Activated naive CD8-positive, alpha-beta T cell treated with anti-CD3 and anti-CD28 coated beads for 36 hours (primary cell): ENCODE results near the gene PMEPA1. TPM values are rescaled to one million over a fixed set of nuclear protein-coding genes. Genes with fewer than 3 reads are reported as not detected.
A peak's percentile ranks its signal among the peaks of the same experiment; 100 is the strongest.

ENCODE experiments used
- DNase-seq: peaks from one replicate; pipeline ENCODE4 v3.0.0; 2021
- H3K27ac Mint-ChIP-seq: one replicate; pipeline ENCODE4 v1.8.0; 2022; ENCODE audit warnings: mild to moderate bottlenecking, moderate library complexity, mixed read lengths
- H3K27me3 Mint-ChIP-seq: one replicate; pipeline ENCODE4 v1.8.0; 2022; ENCODE audit warnings: mild to moderate bottlenecking, mixed read lengths
- H3K36me3 Mint-ChIP-seq: one replicate; pipeline ENCODE4 v1.8.0; 2021; ENCODE audit warnings: mild to moderate bottlenecking, mixed read lengths
- H3K4me1 Mint-ChIP-seq: one replicate; pipeline ENCODE4 v1.8.0; 2021; ENCODE audit warnings: mixed read lengths
- H3K4me3 Mint-ChIP-seq: one replicate; pipeline ENCODE4 v1.8.0; 2022; ENCODE audit warnings: mild to moderate bottlenecking, moderate library complexity, mixed read lengths
- H3K9me3 Mint-ChIP-seq: one replicate; pipeline ENCODE4 v1.8.0; 2022; ENCODE audit warnings: mixed read lengths
- total RNA-seq, 2 experiments: library from RNA; stranded (reverse); gene quantifications; one replicate each; pipeline ENCODE4 v1.2.3, GENCODE V29; 2021

The PMEPA1 gene
- total RNA-seq, 2 experiments from 2014 or later, result 1.0 to 1.7 TPM

DNA sequence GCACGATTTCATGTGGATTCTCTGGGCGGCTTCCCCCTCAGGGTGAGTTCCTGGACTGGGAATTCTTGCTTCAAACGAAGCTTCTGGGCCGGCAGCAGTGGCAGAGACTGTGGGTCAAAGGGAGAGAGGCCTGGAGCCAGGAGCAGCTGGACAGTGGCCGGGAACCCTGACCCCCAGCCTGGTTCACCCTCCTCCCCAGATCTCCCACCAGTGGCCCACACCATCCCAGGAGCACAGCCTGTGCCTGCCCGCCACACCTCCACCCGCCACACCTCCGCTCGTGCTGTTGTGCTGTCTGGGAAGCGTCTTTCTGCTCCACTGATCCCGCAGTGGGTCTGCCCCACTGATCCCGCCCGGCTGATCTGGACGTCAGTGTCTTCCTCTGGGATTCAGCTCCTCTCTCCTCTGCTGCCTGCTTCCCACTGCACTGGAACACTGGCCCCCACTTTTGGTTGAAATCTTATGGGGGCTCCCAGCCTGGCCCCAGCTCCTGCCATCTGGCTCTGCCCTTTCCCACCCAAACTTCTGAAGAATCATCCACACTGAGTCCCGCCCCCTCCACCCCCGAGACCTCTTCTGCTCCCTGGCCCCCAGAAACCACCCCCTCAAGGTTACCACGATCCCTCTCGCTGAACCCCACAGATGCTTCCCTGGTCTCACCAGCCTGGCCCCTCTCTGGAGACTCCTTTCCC is 99.4 kb downstream of the PMEPA1 start:
- H3K36me3 Mint-ChIP-seq, result peaks cover 2% of the 10 kb centered on the region
- H3K27ac Mint-ChIP-seq, result no peak overlapping the region
- no peak overlapping the region for H3K4me3 Mint-ChIP-seq
- DNase-seq, result no peak
- no peaks in the 10 kb centered on the region for H3K27me3 Mint-ChIP-seq
- no peaks in the 10 kb centered on the region for H3K9me3 Mint-ChIP-seq
- H3K4me1 Mint-ChIP-seq, result peaks cover 5% of the 10 kb centered on the region

DNA sequence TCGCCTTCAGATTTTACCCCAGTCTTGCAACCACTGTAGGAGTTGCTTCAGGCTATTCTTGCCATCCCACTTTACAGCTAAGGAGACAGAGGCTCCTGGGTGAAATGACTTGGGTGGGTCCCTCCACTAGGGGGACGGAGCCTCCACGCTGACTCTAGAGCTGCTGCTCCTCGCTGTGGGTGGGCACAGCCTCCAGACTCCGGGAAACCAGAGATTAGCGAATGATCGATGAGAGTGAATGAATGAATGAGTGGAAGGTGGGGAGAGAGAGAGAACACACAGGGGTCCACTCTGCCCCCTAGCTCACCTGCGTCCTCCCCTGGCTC is 100.0 kb downstream of the PMEPA1 start:
- Mint-ChIP-seq H3K4me1 (peaks cover 5% of the 10 kb centered on the region), H3K27ac (no peak overlapping the region), H3K4me3 (no peak overlapping the region), H3K9me3 (no peaks in the 10 kb centered on the region), H3K36me3 (peaks cover 2% of the 10 kb centered on the region), H3K27me3 (no peaks in the 10 kb centered on the region)
- no peak for DNase-seq

DNA sequence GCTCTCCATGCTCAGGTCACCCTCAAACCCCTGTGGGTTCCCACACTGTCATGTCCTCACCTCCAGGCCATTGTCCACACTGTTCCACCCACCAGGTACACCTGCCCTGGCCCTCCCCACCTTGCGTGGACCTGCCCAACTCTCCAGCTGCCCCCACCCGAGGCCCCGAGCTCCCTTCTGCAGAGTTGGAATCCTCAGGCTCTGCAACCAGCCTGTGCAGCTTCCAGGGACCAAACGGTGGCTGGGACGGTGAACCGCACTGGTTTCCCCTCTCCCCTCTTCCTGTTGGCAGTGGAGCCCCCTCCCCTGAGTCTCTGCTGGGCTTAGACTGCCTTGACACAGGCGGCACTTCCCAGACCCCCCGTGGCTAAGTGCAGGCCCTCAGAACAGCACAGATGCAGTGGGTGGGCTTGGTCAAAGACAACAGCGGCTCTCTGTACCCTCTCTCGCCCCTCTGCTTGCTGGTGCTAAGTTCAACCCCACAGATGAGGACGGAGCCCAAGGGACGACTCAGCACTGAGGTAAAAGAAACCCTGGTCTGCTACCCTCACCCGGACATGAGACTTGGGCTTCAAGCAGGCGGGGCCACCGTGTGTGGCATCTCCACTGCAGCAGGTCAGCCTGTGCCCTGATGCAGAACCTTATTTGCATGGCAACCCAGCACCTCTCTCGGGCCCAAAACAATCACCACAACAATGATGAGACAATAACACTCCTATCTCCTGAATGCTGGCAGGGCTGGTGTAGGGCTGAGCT is 100.6 kb downstream of the PMEPA1 start:
- Mint-ChIP-seq H3K9me3 (no peaks in the 10 kb centered on the region), H3K27ac (no peak overlapping the region), H3K4me1 (peaks cover 5% of the 10 kb centered on the region), H3K36me3 (peaks cover 2% of the 10 kb centered on the region), H3K4me3 (no peak overlapping the region), H3K27me3 (no peaks in the 10 kb centered on the region)
- no peak for DNase-seq

DNA sequence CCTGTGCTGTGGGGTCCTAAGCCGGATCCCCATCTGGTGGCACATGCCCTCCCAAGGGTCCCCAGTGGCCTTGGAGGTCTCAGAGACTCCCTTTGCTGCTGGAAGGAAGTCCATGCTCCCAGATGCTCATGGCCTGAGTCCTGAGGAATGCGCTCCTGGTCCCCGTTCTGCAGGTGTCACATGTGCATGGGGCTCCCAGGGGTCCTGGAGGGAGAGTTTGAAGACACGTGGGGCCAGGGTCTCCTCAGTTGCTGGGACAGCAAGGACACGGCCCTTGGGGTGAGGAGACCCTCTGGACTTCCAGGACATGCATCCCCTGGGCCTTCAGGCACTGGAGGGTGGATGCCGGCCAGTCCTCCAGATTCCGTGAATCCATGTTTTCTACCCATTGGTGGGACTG is 101.3 kb downstream of the PMEPA1 start:
- Mint-ChIP-seq H3K27me3 (no peaks in the 10 kb centered on the region), H3K4me1 (peaks cover 5% of the 10 kb centered on the region), H3K27ac (no peak overlapping the region), H3K36me3 (peaks cover 2% of the 10 kb centered on the region), H3K4me3 (no peak overlapping the region), H3K9me3 (no peaks in the 10 kb centered on the region)
- DNase-seq, result no peak

DNA sequence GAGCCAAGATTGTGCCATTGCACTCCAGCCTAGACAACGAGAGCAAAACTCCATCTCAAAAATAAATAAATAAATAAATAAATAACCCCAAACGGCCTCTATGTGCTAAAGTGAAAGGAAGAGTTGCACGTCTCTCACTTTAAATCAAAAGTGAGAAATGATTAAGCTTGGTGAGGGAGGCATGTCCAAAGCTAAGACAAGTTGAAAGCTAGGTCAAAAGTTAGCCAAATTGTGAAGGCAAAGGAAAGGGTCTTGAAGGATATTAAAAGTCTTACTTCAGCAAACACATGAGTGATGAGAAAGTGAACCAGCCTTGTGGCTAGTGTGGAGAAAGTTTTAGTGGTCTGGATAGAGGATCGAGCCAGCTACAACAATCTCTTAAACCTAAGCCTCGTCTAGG is 103.9 kb downstream of the PMEPA1 start:
- peaks cover 2% of the 10 kb centered on the region for H3K36me3 Mint-ChIP-seq
- no peaks in the 10 kb centered on the region for H3K9me3 Mint-ChIP-seq
- peak overlapping the region; percentile 30 for H3K27ac Mint-ChIP-seq
- H3K27me3 Mint-ChIP-seq, result no peaks in the 10 kb centered on the region
- H3K4me1 Mint-ChIP-seq, result peaks cover 5% of the 10 kb centered on the region
- DNase-seq, result no peak
- H3K4me3 Mint-ChIP-seq, result no peak overlapping the region

DNA sequence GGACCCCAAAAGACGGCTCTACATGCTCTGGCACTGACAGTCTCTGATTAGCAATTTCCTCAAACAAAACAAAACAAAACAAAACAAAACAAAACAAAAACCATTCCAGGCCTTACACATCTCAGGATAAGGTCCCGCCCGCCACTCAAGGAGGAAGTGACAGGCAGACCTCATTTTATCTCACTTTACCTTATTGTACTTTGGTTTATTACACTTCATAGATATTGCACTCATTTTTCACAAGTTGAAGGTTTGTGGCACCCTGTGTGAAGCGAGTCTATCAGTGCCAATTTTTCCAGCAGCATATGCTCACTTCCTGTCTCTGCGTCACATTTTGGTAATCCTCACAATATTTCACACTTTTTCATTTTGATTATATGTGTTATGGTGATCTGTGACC is 104.8 kb downstream of the PMEPA1 start:
- DNase-seq, result no peak
- no peaks in the 10 kb centered on the region for H3K9me3 Mint-ChIP-seq
- H3K27ac Mint-ChIP-seq, result no peak overlapping the region
- no peaks in the 10 kb centered on the region for H3K36me3 Mint-ChIP-seq
- H3K4me1 Mint-ChIP-seq, result peaks cover 7% of the 10 kb centered on the region
- H3K4me3 Mint-ChIP-seq, result no peak overlapping the region
- H3K27me3 Mint-ChIP-seq, result no peaks in the 10 kb centered on the region

DNA sequence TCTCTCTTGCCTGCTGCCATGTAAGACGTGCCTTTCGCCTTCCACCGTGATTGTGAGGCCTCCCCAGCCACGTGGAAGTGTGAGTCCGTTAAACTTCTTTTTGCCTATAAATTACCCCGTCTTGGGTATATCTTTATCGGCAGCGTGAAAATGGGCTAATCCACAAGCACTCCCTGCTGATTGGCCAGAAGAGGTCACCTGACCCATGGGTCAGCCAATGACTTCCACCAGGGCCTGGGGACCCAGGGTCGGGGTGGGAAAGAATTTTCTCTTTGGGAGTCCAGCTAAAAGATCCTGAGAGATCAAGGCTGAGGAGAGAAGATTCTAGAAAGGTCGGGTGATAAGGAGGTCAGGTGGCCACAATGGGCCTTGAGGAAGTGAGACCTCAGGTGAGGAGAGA is 106.7 kb downstream of the PMEPA1 start:
- H3K36me3 Mint-ChIP-seq, result no peaks in the 10 kb centered on the region
- no peak overlapping the region for H3K4me3 Mint-ChIP-seq
- H3K9me3 Mint-ChIP-seq, result no peaks in the 10 kb centered on the region
- no peaks in the 10 kb centered on the region for H3K27me3 Mint-ChIP-seq
- DNase-seq, result no peak
- H3K27ac Mint-ChIP-seq, result no peak overlapping the region
- H3K4me1 Mint-ChIP-seq, result peaks cover 7% of the 10 kb centered on the region

DNA sequence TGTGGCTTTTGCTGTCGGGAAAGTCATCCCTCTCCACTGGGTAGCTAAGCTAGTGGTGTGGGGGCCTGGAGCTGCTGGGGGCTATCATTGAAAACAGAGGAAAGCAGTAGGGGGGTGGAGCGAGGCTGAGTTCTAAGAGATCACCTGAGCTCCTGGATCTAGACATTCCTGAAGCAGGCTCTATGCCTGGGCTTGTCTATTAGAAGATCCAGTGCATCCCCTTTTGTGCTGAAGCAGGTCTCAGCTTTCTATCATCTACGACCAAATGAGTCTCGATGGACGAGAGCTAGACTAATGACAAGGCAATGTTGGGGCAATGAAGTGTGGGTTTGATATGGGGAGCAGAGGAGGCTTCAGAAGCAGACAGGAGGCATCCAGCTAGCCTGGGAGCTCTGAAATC is 108.1 kb downstream of the PMEPA1 start:
- H3K36me3 Mint-ChIP-seq, result no peaks in the 10 kb centered on the region
- H3K27me3 Mint-ChIP-seq, result no peaks in the 10 kb centered on the region
- no peak overlapping the region for H3K4me3 Mint-ChIP-seq
- no peaks in the 10 kb centered on the region for H3K9me3 Mint-ChIP-seq
- DNase-seq, result no peak
- H3K4me1 Mint-ChIP-seq, result peaks cover 13% of the 10 kb centered on the region
- no peak overlapping the region for H3K27ac Mint-ChIP-seq

DNA sequence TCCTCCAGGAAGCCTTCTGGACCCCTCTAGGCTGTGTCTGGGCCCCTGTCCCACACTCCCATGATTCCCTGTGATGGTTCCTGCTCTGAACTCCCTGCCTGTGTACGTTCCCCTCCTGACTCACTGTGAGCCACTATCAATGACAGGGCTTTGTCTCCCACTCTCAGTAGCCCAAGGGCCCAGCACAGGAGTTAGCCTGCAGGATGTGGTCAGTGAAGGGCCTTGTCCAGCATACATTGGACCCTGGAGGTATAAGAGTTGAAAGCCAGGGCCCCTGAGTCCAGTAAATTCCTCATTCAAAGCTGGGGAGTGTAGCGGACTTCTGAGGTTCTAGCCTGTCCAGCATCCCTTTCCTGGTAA is 108.6 kb downstream of the PMEPA1 start:
- H3K27me3 Mint-ChIP-seq, result no peaks in the 10 kb centered on the region
- no peak overlapping the region for H3K27ac Mint-ChIP-seq
- peaks cover 12% of the 10 kb centered on the region for H3K4me1 Mint-ChIP-seq
- H3K9me3 Mint-ChIP-seq, result no peaks in the 10 kb centered on the region
- DNase-seq, result no peak
- H3K4me3 Mint-ChIP-seq, result no peak overlapping the region
- H3K36me3 Mint-ChIP-seq, result no peaks in the 10 kb centered on the region

DNA sequence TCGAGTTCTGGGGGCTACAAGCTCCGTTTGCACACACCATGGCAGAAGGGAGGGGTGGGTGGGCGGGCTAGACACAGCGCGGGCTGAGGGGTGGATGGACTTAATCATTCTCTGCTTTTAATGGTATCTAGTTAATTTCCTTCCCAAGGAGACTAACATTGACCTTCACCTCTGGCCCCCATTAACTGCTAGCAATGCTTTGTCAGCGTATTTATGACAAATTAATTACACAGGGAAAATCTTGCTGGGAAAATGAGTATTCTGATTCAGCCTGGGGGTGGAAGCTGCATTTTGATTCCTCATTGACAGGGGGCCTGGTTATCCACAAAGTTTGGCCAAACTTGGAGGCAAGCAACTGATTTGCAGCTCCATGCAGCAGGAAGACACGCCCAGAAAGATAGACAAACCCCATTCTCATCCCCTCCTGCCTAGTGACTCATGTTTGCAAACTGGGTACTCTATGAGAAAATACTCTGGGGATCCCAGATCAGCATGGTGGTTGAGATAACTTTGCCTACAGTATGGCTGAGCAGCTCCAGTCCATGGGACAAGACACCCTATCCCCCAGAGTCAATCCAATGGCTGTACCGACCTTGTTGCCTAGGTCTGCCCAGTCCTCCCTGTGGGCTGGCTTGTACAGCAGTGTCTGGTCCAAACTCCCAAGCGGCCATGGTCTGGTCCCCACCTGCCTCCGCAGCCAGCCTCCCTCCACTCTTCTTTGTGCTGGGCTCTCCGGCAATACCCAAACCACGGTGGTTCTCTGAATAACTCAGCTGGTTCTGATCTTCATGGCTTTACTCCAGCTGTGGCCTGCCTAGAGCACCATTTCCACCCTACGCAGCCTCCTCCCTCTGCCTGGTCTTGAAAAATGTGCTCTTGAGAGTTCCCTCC is 109.2 kb downstream of the PMEPA1 start:
- peaks cover 8% of the 10 kb centered on the region for H3K4me1 Mint-ChIP-seq
- no peaks in the 10 kb centered on the region for H3K36me3 Mint-ChIP-seq
- H3K27me3 Mint-ChIP-seq, result no peaks in the 10 kb centered on the region
- no peak overlapping the region for H3K27ac Mint-ChIP-seq
- H3K9me3 Mint-ChIP-seq, result no peaks in the 10 kb centered on the region
- DNase-seq, result no peak
- H3K4me3 Mint-ChIP-seq, result no peak overlapping the region

DNA sequence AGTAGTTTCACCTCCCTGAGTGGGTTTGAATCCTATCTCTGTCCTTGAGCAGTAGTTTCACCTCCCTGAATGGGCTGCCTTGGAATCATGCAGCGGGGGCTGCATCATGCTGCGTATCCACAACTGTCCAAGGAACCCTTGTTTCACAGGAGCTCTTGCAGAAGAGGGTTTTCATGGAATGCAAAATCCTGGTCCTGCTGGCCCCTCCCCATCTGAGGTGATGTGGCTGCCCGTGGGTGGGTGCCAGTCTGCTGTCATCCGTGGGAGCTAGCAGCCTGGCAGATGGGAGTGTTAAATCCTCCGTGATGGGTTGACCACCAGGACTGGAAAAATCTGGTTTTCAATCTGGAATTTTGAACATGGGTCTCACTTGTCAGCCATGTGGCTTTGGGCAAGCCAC is 111.3 kb downstream of the PMEPA1 start:
- H3K4me1 Mint-ChIP-seq, result peaks cover 8% of the 10 kb centered on the region
- no peaks in the 10 kb centered on the region for H3K36me3 Mint-ChIP-seq
- H3K27me3 Mint-ChIP-seq, result no peaks in the 10 kb centered on the region
- H3K4me3 Mint-ChIP-seq, result no peak overlapping the region
- H3K27ac Mint-ChIP-seq, result no peak overlapping the region
- DNase-seq, result no peak
- H3K9me3 Mint-ChIP-seq, result no peaks in the 10 kb centered on the region

Other genes starting within 250 kb of the PMEPA1 start
- not detected for gene CTCFL, start 184.9 kb downstream of the PMEPA1 start, total RNA-seq
- gene PCK1, start 148.9 kb downstream of the PMEPA1 start, total RNA-seq, result not detected
- gene ZBP1, start 89.6 kb downstream of the PMEPA1 start, total RNA-seq, result 1 to 10 TPM in 1 of 2 experiments, under 1 TPM in 1; 0.68 to 1.2 TPM